Vagina (tissue), 2 donors: Measurements from ENCODE around the gene TNFRSF25. TPM values are rescaled to one million over a fixed set of nuclear protein-coding genes. Genes with fewer than 3 reads are reported as not detected.

Experiments used
- DNase-seq, 2 donors: peaks; one replicate each; pipeline ENCODE4 v3.0.0-alpha.2; 2017; ENCODE audit errors: extremely low spot score in 2 of 2
- H3K27ac ChIP-seq: fragments of 200-600 bp; sonication (generic); one replicate; pipeline ENCODE4 v1.5.1; 2019
- H3K27me3 ChIP-seq: fragments of 200-600 bp; sonication (generic); one replicate; pipeline ENCODE4 v1.5.1; 2019
- H3K36me3 ChIP-seq, 2 donors: fragments of 200-600 bp; sonication (generic); one replicate each; pipeline ENCODE4 v1.5.1; 2017 to 2019
- H3K4me1 ChIP-seq: fragments of 200-600 bp; sonication (generic); one replicate; pipeline ENCODE4 v1.5.1; 2019
- H3K4me3 ChIP-seq, 2 donors: fragments of 200-600 bp; sonication (generic); 1 replicate in 1 of 2; 2 replicates in 1 of 2; pipeline ENCODE4 v1.5.1; 2016 to 2019
- H3K9me3 ChIP-seq: fragments of 200-600 bp; sonication (generic); one replicate; pipeline ENCODE4 v1.5.1; 2019
- POLR2A ChIP-seq, 2 donors: fragments of 450-650 bp; IDR thresholded peaks; one replicate each; pipeline ENCODE4 v1.6.1; 2017; ENCODE audit warnings: antibody characterized with exemption in 2 of 2, mild to moderate bottlenecking in 2 of 2, moderate library complexity in 2 of 2
- POLR2AphosphoS5 ChIP-seq, 2 donors: sonication (generic); formaldehyde crosslinking; IDR thresholded peaks; one replicate each; pipeline ENCODE4 v1.9.0; 2017; ENCODE audit warnings: antibody characterized with exemption in 2 of 2, mild to moderate bottlenecking in 2 of 2, low read depth in 1 of 2; ENCODE audit not compliant: insufficient read depth in 1 of 2
- intact Hi-C: fragments of 100-400 bp; cut with DNase I; formaldehyde crosslinking; loops from one replicate; pipeline ENCODE4 v1.15.1; 2023
- microRNA-seq: library from miRNA; unstranded; fragments of <30 nt; microRNA quantifications from one replicate; pipeline ENCODE4, GENCODE V29; 2017; ENCODE audit warnings: borderline number of aligned reads, borderline replicate concordance
- small RNA-seq: library from RNA; depleted of rRNA; stranded (forward); fragments of <200 nt; gene quantifications from one replicate; pipeline ENCODE3, GENCODE V24; 2016
- total RNA-seq: library from RNA; depleted of rRNA; stranded (reverse); fragments of >200 nt; gene quantifications from one replicate; pipeline ENCODE4 v1.2.3, GENCODE V29; 2016
- TF ChIP-seq, protein P1 (sequence below), 3 experiments: fragments of 450-650 bp in 2 of 3; fragments of 200-600 bp in 1 of 3; sonication (generic) in 1 of 3; IDR thresholded peaks; one replicate each; pipeline ENCODE4 v1.5.1; 2017 to 2019; ENCODE audit warnings: antibody characterized with exemption in 3 of 3, mild to moderate bottlenecking in 2 of 3, moderate library complexity in 2 of 3

The TNFRSF25 gene
- total RNA-seq, 1 donor from 2014 or later, result 32.7 TPM

DNA sequence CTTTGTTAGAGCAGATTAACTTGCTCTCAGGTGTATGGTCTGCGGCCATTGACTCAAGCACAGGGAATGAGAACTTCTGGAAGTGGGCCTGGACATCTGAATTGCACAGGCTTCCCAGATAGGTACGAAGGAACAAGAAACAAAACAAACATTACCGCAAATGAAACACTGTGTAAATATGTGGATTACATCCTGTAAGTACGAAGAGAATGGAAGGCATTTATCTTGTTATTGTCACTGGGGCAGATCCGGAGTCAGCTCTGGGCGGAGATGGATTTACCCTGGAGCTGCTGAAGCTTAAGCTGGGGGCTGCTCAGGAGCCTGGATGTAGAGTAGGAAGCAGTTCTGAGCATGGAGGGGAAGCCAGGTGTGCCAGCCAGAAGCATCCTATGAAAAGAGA, 53.1 kb downstream of the TNFRSF25 start:
- H3K4me3 ChIP-seq, result no peak overlapping the region
- DNase-seq, result no peak
- no peaks in the 10 kb centered on the region for H3K9me3 ChIP-seq
- intact Hi-C loops, result no loop called here
- no peak overlapping the region for H3K27ac ChIP-seq
- H3K36me3 ChIP-seq, result no peaks in the 10 kb centered on the region
- no peaks in the 10 kb centered on the region for H3K27me3 ChIP-seq
- TF ChIP-seq, protein P1, sequence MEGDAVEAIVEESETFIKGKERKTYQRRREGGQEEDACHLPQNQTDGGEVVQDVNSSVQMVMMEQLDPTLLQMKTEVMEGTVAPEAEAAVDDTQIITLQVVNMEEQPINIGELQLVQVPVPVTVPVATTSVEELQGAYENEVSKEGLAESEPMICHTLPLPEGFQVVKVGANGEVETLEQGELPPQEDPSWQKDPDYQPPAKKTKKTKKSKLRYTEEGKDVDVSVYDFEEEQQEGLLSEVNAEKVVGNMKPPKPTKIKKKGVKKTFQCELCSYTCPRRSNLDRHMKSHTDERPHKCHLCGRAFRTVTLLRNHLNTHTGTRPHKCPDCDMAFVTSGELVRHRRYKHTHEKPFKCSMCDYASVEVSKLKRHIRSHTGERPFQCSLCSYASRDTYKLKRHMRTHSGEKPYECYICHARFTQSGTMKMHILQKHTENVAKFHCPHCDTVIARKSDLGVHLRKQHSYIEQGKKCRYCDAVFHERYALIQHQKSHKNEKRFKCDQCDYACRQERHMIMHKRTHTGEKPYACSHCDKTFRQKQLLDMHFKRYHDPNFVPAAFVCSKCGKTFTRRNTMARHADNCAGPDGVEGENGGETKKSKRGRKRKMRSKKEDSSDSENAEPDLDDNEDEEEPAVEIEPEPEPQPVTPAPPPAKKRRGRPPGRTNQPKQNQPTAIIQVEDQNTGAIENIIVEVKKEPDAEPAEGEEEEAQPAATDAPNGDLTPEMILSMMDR (IDR thresholded peaks at IDR 0.05), result no peak
- TF ChIP-seq POLR2AphosphoS5 (IDR thresholded peaks at IDR 0.05; ENCODE audit: insufficient read depth in 1 of 2, low read depth in 1 of 2) (no peak), POLR2A (IDR thresholded peaks at IDR 0.05) (no peak)
- peaks cover under 1% of the 10 kb centered on the region for H3K4me1 ChIP-seq

Small RNA genes lying within 50 kb of the gene (microRNA-seq; reads per million reads assigned to microRNA genes)
- gene MIR4252, result not detected

Small RNA genes lying within 50 kb of the gene (small RNA-seq; reads per million reads assigned to genes)
- gene MIR4252, result not detected

Other genes starting within 250 kb of the TNFRSF25 start
- gene ICMT, start 230.2 kb downstream of the TNFRSF25 start, total RNA-seq, result 43.2 TPM
- not detected for gene HES3, start 222.0 kb downstream of the TNFRSF25 start, total RNA-seq
- 11.5 TPM for gene GPR153, start 205.1 kb downstream of the TNFRSF25 start, total RNA-seq
- gene ACOT7, start 72.4 kb downstream of the TNFRSF25 start, total RNA-seq, result 38.8 TPM
- gene HES2, start 46.3 kb downstream of the TNFRSF25 start, total RNA-seq, result 44.7 TPM
- 77.1 TPM for gene ESPN, start 41.4 kb downstream of the TNFRSF25 start, total RNA-seq
- 17.2 TPM for gene PLEKHG5, start 25.5 kb upstream of the TNFRSF25 start, total RNA-seq
- gene NOL9, start 88.3 kb upstream of the TNFRSF25 start, total RNA-seq, result 16.7 TPM
- not detected for gene TAS1R1, start 89.1 kb upstream of the TNFRSF25 start, total RNA-seq
- 9.1 TPM for gene ZBTB48, start 113.8 kb upstream of the TNFRSF25 start, total RNA-seq
- 54.3 TPM for gene KLHL21, start 136.7 kb upstream of the TNFRSF25 start, total RNA-seq
- gene PHF13, start 147.6 kb upstream of the TNFRSF25 start, total RNA-seq, result 21.6 TPM
- 29.0 TPM for gene THAP3, start 158.7 kb upstream of the TNFRSF25 start, total RNA-seq
- gene DNAJC11, start 235.6 kb upstream of the TNFRSF25 start, total RNA-seq, result 29.2 TPM